ENCODE data around the gene SIL1.
"Not testable (repeated sequence)": the region's sequence is repeated elsewhere in the genome, so short reads cannot be mapped to it uniquely, and the experiment has no call there.

SIL1 gene

GRCh38 chr5:139117342-139117884 lies 80.8 kb downstream of the SIL1 start:
- Histone ChIP-seq H2BK5ac (ENCODE audit: low read depth, low read length, poor library complexity, severe bottlenecking) (no peak overlapping the region), H3K4me3 (ENCODE audit: insufficient read depth in 1 of 2, low read depth in 1 of 2, low read length in 2 of 2) (no peak overlapping the region), H3K9me3 (ENCODE audit: control insufficient read depth, low read length) (no peaks in the 10 kb centered on the region), H3K36me3 (ENCODE audit: control insufficient read depth in 1 of 2, insufficient read depth in 2 of 2, low read depth in 1 of 2, low read length in 2 of 2) (peaks cover 34 to 49% of the 10 kb centered on the region in 2 experiments), H3K27me3 (ENCODE audit: control insufficient read depth in 1 of 2, insufficient read depth in 1 of 2, low read length in 2 of 2) (no peaks in the 10 kb centered on the region), H2BK12ac (ENCODE audit: low read length in 2 of 2) (no peak overlapping the region), H2AK5ac (ENCODE audit: low read length, severe bottlenecking) (no peak overlapping the region), H3K4me1 (ENCODE audit: control insufficient read depth, insufficient read depth, low read depth, low read length) (no peaks in the 10 kb centered on the region), H2BK15ac (ENCODE audit: low read depth, poor library complexity, severe bottlenecking) (no peak overlapping the region), H3K79me1 (replicated peaks; ENCODE audit: low read length, poor library complexity, severe bottlenecking) (peaks cover 9% of the 10 kb centered on the region), H3K23ac (ENCODE audit: low read length in 2 of 2) (no peak overlapping the region), H3K4me2 (ENCODE audit: low read length, poor library complexity, severe bottlenecking) (no peak overlapping the region), H3K14ac (ENCODE audit: low read length in 2 of 2) (no peak overlapping the region), H3K18ac (ENCODE audit: low read depth in 1 of 2, low read length in 2 of 2) (no peak overlapping the region), H4K91ac (ENCODE audit: low read length) (peak overlapping the region; percentile 5), H3K27ac (ENCODE audit: low read length, poor library complexity, severe bottlenecking) (no peak overlapping the region), H3K4ac (ENCODE audit: low read depth in 1 of 2, low read length in 2 of 2) (no peak overlapping the region), H3K9ac (ENCODE audit: low read length) (no peak overlapping the region), H4K8ac (ENCODE audit: low read length) (no peak overlapping the region), H2AFZ (ENCODE audit: low read depth, low read length) (no peak overlapping the region), H2BK120ac (ENCODE audit: low read depth, low read length) (no peak overlapping the region)
- WGBS, result 84% methylated on average over 2 of the region's 2 CpGs
- DNase-seq, result no peak

DNA sequence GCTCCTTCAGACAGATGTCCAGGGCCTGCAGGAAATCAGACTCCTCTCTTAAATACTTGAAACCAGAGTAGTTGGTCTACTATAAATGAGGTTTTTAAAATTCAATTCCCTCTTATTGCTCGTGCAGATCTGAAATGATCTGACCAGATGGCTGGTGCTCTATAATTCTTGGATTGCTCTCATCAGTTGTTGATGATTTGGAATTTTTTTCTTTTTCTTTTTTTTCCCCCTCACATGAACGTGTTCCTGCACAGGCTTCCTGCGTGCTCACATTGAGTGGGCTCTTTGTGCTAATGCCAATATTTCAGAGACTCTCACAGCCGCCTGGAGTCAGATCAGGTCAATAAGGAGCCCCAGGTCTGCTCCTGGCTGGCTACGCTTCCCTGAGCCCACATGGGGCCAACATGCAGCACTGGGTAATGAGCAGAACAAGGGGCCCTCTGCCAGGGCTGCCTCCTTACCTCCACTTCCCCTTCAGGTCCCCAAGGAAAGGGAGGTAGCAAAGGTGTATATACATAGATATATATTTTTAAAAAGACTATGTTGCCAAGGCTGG lies 82.0 kb downstream of the SIL1 start:
- Histone ChIP-seq H3K4me2 (ENCODE audit: low read length, poor library complexity, severe bottlenecking) (no peak overlapping the region), H2BK120ac (ENCODE audit: low read depth, low read length) (no peak overlapping the region), H2AK5ac (ENCODE audit: low read length, severe bottlenecking) (no peak overlapping the region), H3K4me3 (ENCODE audit: insufficient read depth in 1 of 2, low read depth in 1 of 2, low read length in 2 of 2) (no peak overlapping the region), H3K4me1 (ENCODE audit: control insufficient read depth, insufficient read depth, low read depth, low read length) (no peaks in the 10 kb centered on the region), H4K91ac (ENCODE audit: low read length) (no peak overlapping the region), H3K9me3 (ENCODE audit: control insufficient read depth, low read length) (no peaks in the 10 kb centered on the region), H3K27ac (ENCODE audit: low read length, poor library complexity, severe bottlenecking) (no peak overlapping the region), H3K9ac (ENCODE audit: low read length) (no peak overlapping the region), H3K4ac (ENCODE audit: low read depth in 1 of 2, low read length in 2 of 2) (no peak overlapping the region), H3K36me3 (ENCODE audit: control insufficient read depth in 1 of 2, insufficient read depth in 2 of 2, low read depth in 1 of 2, low read length in 2 of 2) (peaks cover 34 to 47% of the 10 kb centered on the region in 2 experiments), H3K14ac (ENCODE audit: low read length in 2 of 2) (peak overlapping the region in 1 of 2 experiments; percentile 32), H3K79me1 (replicated peaks; ENCODE audit: low read length, poor library complexity, severe bottlenecking) (peaks cover 6% of the 10 kb centered on the region), H3K18ac (ENCODE audit: low read depth in 1 of 2, low read length in 2 of 2) (no peak overlapping the region), H3K27me3 (ENCODE audit: control insufficient read depth in 1 of 2, insufficient read depth in 1 of 2, low read length in 2 of 2) (no peaks in the 10 kb centered on the region), H2AFZ (ENCODE audit: low read depth, low read length) (no peak overlapping the region), H2BK15ac (ENCODE audit: low read depth, poor library complexity, severe bottlenecking) (no peak overlapping the region), H2BK12ac (ENCODE audit: low read length in 2 of 2) (no peak overlapping the region), H3K23ac (ENCODE audit: low read length in 2 of 2) (no peak overlapping the region), H4K8ac (ENCODE audit: low read length) (no peak overlapping the region), H2BK5ac (ENCODE audit: low read depth, low read length, poor library complexity, severe bottlenecking) (no peak overlapping the region)
- DNase-seq, result no peak
- 94% methylated on average over 5 of the region's 5 CpGs for WGBS

DNA sequence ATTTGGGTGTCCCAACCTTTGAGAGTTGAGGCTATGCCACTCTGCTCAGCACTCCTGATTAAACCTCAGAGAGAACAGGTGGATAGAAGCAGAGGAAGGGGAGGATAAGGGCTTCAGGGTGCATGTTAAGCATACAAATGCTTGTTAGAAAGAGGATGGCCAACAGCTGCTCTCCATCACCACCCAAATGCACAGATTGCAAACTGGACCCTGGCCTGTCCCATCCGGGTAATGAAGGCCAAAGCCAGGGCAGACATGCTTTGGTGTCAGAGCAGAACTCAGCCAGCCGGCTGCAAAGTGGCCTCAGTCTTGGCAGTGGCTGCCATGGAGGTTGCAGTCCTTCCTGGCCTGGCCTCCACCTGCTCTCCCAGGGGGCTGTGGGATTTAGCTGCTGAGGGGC lies 84.3 kb downstream of the SIL1 start:
- no peaks in the 10 kb centered on the region for H3K4me1 ChIP-seq (ENCODE audit: control insufficient read depth, insufficient read depth, low read depth, low read length)
- H3K79me1 ChIP-seq (replicated peaks; ENCODE audit: low read length, poor library complexity, severe bottlenecking), result peaks cover 8% of the 10 kb centered on the region
- no peak overlapping the region for H4K91ac ChIP-seq (ENCODE audit: low read length)
- H2BK12ac ChIP-seq (ENCODE audit: low read length in 2 of 2), result no peak overlapping the region
- no peak for DNase-seq
- no peak overlapping the region for H3K18ac ChIP-seq (ENCODE audit: low read depth in 1 of 2, low read length in 2 of 2)
- H3K14ac ChIP-seq (ENCODE audit: low read length in 2 of 2), result no peak overlapping the region
- no peak overlapping the region for H2BK5ac ChIP-seq (ENCODE audit: low read depth, low read length, poor library complexity, severe bottlenecking)
- H2BK120ac ChIP-seq (ENCODE audit: low read depth, low read length), result no peak overlapping the region
- no peak overlapping the region for H3K4me2 ChIP-seq (ENCODE audit: low read length, poor library complexity, severe bottlenecking)
- H3K4me3 ChIP-seq (ENCODE audit: insufficient read depth in 1 of 2, low read depth in 1 of 2, low read length in 2 of 2), result no peak overlapping the region
- no peak overlapping the region for H3K27ac ChIP-seq (ENCODE audit: low read length, poor library complexity, severe bottlenecking)
- no peaks in the 10 kb centered on the region for H3K27me3 ChIP-seq (ENCODE audit: control insufficient read depth in 1 of 2, insufficient read depth in 1 of 2, low read length in 2 of 2)
- no peaks in the 10 kb centered on the region for H3K9me3 ChIP-seq (ENCODE audit: control insufficient read depth, low read length)
- H3K36me3 ChIP-seq (ENCODE audit: control insufficient read depth in 1 of 2, insufficient read depth in 2 of 2, low read depth in 1 of 2, low read length in 2 of 2), result peaks cover 15 to 24% of the 10 kb centered on the region in 2 experiments
- 94% methylated on average over 2 of the region's 2 CpGs for WGBS
- H3K23ac ChIP-seq (ENCODE audit: low read length in 2 of 2), result no peak overlapping the region
- H2AFZ ChIP-seq (ENCODE audit: low read depth, low read length), result no peak overlapping the region
- no peak overlapping the region for H2AK5ac ChIP-seq (ENCODE audit: low read length, severe bottlenecking)
- H3K9ac ChIP-seq (ENCODE audit: low read length), result no peak overlapping the region
- H2BK15ac ChIP-seq (ENCODE audit: low read depth, poor library complexity, severe bottlenecking), result no peak overlapping the region
- H3K4ac ChIP-seq (ENCODE audit: low read depth in 1 of 2, low read length in 2 of 2), result no peak overlapping the region
- H4K8ac ChIP-seq (ENCODE audit: low read length), result no peak overlapping the region

DNA sequence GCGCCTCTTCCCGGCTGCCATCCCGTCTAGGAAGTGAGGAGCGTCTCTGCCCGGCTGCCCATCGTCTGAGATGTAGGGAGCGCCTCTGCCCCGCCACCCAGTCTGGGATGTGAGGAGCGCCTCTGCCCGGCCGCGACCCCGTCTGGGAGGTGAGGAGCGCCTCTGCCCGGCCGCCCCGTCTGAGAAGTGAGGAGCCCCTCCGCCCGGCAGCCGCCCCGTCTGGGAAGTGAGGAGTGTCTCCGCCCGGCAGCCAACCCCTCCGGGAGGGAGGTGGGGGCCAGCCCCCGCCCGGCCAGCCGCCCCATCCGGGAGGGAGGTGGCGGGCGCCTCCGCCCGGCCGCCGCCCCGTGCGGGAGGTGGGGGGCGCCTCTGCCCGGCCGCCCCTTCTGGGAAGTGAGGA lies 85.8 kb downstream of the SIL1 start:
- not testable (repeated sequence) for H2BK15ac ChIP-seq (ENCODE audit: low read depth, poor library complexity, severe bottlenecking); H3K9me3 ChIP-seq (ENCODE audit: control insufficient read depth, low read length); H3K23ac ChIP-seq (ENCODE audit: low read length in 2 of 2); H4K8ac ChIP-seq (ENCODE audit: low read length); H3K27ac ChIP-seq (ENCODE audit: low read length, poor library complexity, severe bottlenecking); H3K18ac ChIP-seq (ENCODE audit: low read depth in 1 of 2, low read length in 2 of 2); H4K91ac ChIP-seq (ENCODE audit: low read length); H3K14ac ChIP-seq (ENCODE audit: low read length in 2 of 2); H3K4me1 ChIP-seq (ENCODE audit: control insufficient read depth, insufficient read depth, low read depth, low read length); DNase-seq; H3K79me1 ChIP-seq (replicated peaks; ENCODE audit: low read length, poor library complexity, severe bottlenecking); H2BK120ac ChIP-seq (ENCODE audit: low read depth, low read length); H3K36me3 ChIP-seq (ENCODE audit: control insufficient read depth in 1 of 2, insufficient read depth in 2 of 2, low read depth in 1 of 2, low read length in 2 of 2); H3K27me3 ChIP-seq (ENCODE audit: control insufficient read depth in 1 of 2, insufficient read depth in 1 of 2, low read length in 2 of 2); H3K4ac ChIP-seq (ENCODE audit: low read depth in 1 of 2, low read length in 2 of 2); H2BK12ac ChIP-seq (ENCODE audit: low read length in 2 of 2); H3K9ac ChIP-seq (ENCODE audit: low read length); H2AK5ac ChIP-seq (ENCODE audit: low read length, severe bottlenecking); H3K4me3 ChIP-seq (ENCODE audit: insufficient read depth in 1 of 2, low read depth in 1 of 2, low read length in 2 of 2); H3K4me2 ChIP-seq (ENCODE audit: low read length, poor library complexity, severe bottlenecking); H2BK5ac ChIP-seq (ENCODE audit: low read depth, low read length, poor library complexity, severe bottlenecking); H2AFZ ChIP-seq (ENCODE audit: low read depth, low read length)
- over 99% methylated on average over 22 of the region's 39 CpGs for WGBS

Data from mesenchymal stem cell (in vitro differentiated cells and primary cell).